ENCODE measurements around the gene PSME1. TPM values are rescaled to one million over a fixed set of nuclear protein-coding genes. Genes with fewer than 3 reads are reported as not detected.

PSME1 gene
- total and polyA plus RNA-seq, 2 of the 13 experiments (the other 11 are each of a cell fraction or from before 2014, with no cell fraction given): 159 to 608 TPM

- no peak; the same call in none of the 2 replicates for TF ChIP-seq ZBTB49 (CRISPR knock-in tag; IDR thresholded peaks at IDR 0.05; ENCODE audit: borderline replicate concordance)
- peak; percentile 93 for TF ChIP-seq ZNF367 (CRISPR knock-in tag; IDR thresholded peaks at IDR 0.05; ENCODE audit: borderline replicate concordance)
- TF ChIP-seq ZXDC (CRISPR knock-in tag; IDR thresholded peaks at IDR 0.05): no peak
- peak; percentile 96 for TF ChIP-seq SP5 (CRISPR knock-in tag; IDR thresholded peaks at IDR 0.05; ENCODE audit: borderline replicate concordance, low read depth)
- peak; percentile 89 for TF ChIP-seq SRSF1 (optimal IDR thresholded peaks at IDR 0.05; ENCODE audit: low read depth, low read length)
- TF ChIP-seq ZNF691 (CRISPR knock-in tag; IDR thresholded peaks at IDR 0.05; ENCODE audit: borderline replicate concordance, low read depth): peak; percentile 95
- peak; percentile 87 for TF ChIP-seq MEF2D (CRISPR knock-in tag; IDR thresholded peaks at IDR 0.05)
- peak; percentile 88 for TF ChIP-seq THAP7 (CRISPR knock-in tag; IDR thresholded peaks at IDR 0.05)
- TF ChIP-seq GPBP1L1 (CRISPR knock-in tag; IDR thresholded peaks at IDR 0.05): no peak
- TF ChIP-seq ZBTB26 (CRISPR knock-in tag; IDR thresholded peaks at IDR 0.05; ENCODE audit: borderline replicate concordance): peak; percentile 88
- TF ChIP-seq GLMP (CRISPR knock-in tag; IDR thresholded peaks at IDR 0.05; ENCODE audit: borderline replicate concordance): no peak
- no peak for TF ChIP-seq ZSCAN22 (CRISPR knock-in tag; IDR thresholded peaks at IDR 0.05)
- no peak for TF ChIP-seq HNRNPH1 (optimal IDR thresholded peaks at IDR 0.05; ENCODE audit: low read depth, low read length)
- peak; percentile 86; the same call in 1 of the 2 replicates for TF ChIP-seq ZNF547 (CRISPR knock-in tag; IDR thresholded peaks at IDR 0.05)
- 0 out of 2 replicates have a peak, but pooled peaks have one; percentile 51 for TF ChIP-seq SIX1 (CRISPR knock-in tag; IDR thresholded peaks at IDR 0.05; ENCODE audit: borderline replicate concordance)
- no peak for TF ChIP-seq KAT2B (IDR thresholded peaks at IDR 0.05; ENCODE audit: borderline replicate concordance, low read depth, low read length)
Measured at GRCh38 chr14:24093901-24094840, 41.8 kb upstream of the PSME1 start, which contains the start of gene PCK2 (continued).

Measured in HepG2 (cell line).